ENCODE measurements around the gene FREM1. TPM values are rescaled to one million over a fixed set of nuclear protein-coding genes. Genes with fewer than 3 reads are reported as not detected.

Gene FREM1
- total and polyA plus RNA-seq, 2 of the 4 experiments (the other 2 are of a cell fraction) = under 0.01 TPM; not detected in 1

DNA sequence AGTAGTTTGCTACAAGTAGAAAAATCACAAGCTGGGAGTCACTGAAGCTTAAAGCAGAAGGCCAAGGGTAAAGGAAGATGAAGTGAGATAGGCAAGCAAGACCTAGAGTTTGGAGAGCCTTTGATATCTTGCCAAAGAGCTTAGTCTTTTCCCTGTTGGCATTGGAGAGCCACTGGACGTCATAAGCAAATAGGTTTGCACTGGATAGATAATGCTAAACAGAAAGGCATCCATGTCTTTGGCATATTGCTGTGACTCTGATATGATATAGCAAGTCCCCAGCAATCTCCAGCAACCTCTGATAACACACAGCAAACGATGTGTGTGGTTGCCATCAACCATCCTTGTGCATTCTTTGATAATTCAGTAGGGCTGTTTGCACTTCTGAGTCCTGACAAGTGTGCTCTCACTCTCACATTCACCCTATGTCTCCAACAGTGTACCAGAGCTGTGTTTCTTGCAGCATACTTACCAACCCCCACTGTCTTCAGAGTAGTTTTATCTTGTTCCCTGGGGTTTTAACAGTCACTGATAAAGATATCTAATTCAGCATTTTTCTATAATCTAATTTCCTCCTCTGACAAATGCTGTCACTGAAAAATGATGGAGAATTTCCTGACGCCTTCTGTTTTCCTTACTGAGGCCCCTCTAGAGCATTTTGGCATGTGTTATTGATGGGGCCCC lies 16.9 kb upstream of the FREM1 start:
- H3K23ac ChIP-seq (ENCODE audit: low read depth, low read length) = no peak overlapping the region
- H3K18ac ChIP-seq (ENCODE audit: low read depth, low read length) = no peak overlapping the region
- no peak overlapping the region for H2BK20ac ChIP-seq (ENCODE audit: low read depth, low read length)
- no peak overlapping the region for H3K4ac ChIP-seq (ENCODE audit: low read depth, low read length)
- intact Hi-C loops (cut with micrococcal nuclease) (no loop called here), dilution Hi-C loops (cut with HindIII; ENCODE audit: low sequenced_read_pairs, unreplicated experiment) (no loop called here), in situ Hi-C loops (cut with MboI; ENCODE audit: low sequenced_read_pairs) (no loop called here)
- no peak overlapping the region for H3K14ac ChIP-seq (replicated peaks; ENCODE audit: low read depth, low read length)
- no peak overlapping the region for H2BK5ac ChIP-seq (ENCODE audit: low read depth, low read length, poor library complexity, severe bottlenecking)
- H4K5ac ChIP-seq (ENCODE audit: low read depth, low read length) = no peak overlapping the region
- no peaks in the 10 kb centered on the region for H3K36me3 ChIP-seq (ENCODE audit: control insufficient read depth, insufficient read depth, low read length)
- ATAC-seq (ENCODE audit: low read depth) (no peak), DNase-seq (no peak)
- no peak overlapping the region for H3K27ac ChIP-seq (ENCODE audit: insufficient read depth, low read length)
- POLR2A ChIA-PET (ENCODE audit: unreplicated experiment) = no interaction called here
- no peaks in the 10 kb centered on the region for H4K20me1 ChIP-seq (ENCODE audit: insufficient read depth, low read length)
- H4K8ac ChIP-seq (ENCODE audit: low read depth in 2 of 2, low read length in 2 of 2) = no peak overlapping the region
- no peaks in the 10 kb centered on the region for H3K9me1 ChIP-seq (ENCODE audit: insufficient read depth, low read length)
- BruUV-seq (replicated peaks) = no TSS peak
- H3K4me2 ChIP-seq (ENCODE audit: low read depth, low read length) = no peak overlapping the region
- CTCF ChIA-PET = no interaction called here
- no peak overlapping the region for H3K9ac ChIP-seq (ENCODE audit: low read depth, low read length)
- H2AK5ac ChIP-seq (ENCODE audit: low read depth, low read length) = no peak overlapping the region
- no peak overlapping the region for H3K4me3 ChIP-seq (ENCODE audit: insufficient read depth, low read depth, low read length)
- H2AK9ac ChIP-seq (replicated peaks; ENCODE audit: low read depth, low read length, poor library complexity) = no peak overlapping the region
- no peak overlapping the region for H4K91ac ChIP-seq (ENCODE audit: insufficient read depth, low read depth, low read length)
- H2BK120ac ChIP-seq (ENCODE audit: low read depth, low read length) = no peak overlapping the region
- H3K56ac ChIP-seq (ENCODE audit: extremely low read depth, insufficient read depth, low read length) = no peak overlapping the region
- no peaks in the 10 kb centered on the region for H3K27me3 ChIP-seq (ENCODE audit: control insufficient read depth, insufficient read depth, low read length)
- H3K79me1 ChIP-seq (ENCODE audit: low read depth in 1 of 2, low read length in 2 of 2) = no peaks in the 10 kb centered on the region
- WGBS, 2 experiments (ENCODE audit: extremely low coverage in 2 of 2, insufficient read length in 1 of 2) = no CpG with 5 or more reads among the region's 3 CpGs
- H3K9me3 ChIP-seq (ENCODE audit: control insufficient read depth, insufficient read depth, low read length) = no peaks in the 10 kb centered on the region
- no peak overlapping the region for H2AFZ ChIP-seq (replicated peaks; ENCODE audit: low read length, poor library complexity)
- H3K4me1 ChIP-seq (ENCODE audit: control insufficient read depth, insufficient read depth, low read length) = no peaks in the 10 kb centered on the region
- no peak overlapping the region for H2BK15ac ChIP-seq (ENCODE audit: low read depth, low read length)
- TF ChIP-seq MAZ (IDR thresholded peaks at IDR 0.05; ENCODE audit: borderline replicate concordance, low read depth, low read length) = no peak
- no peak for TF ChIP-seq RCOR1 (IDR thresholded peaks at IDR 0.05; ENCODE audit: insufficient replicate concordance, low read length)
- TF ChIP-seq, protein P1, sequence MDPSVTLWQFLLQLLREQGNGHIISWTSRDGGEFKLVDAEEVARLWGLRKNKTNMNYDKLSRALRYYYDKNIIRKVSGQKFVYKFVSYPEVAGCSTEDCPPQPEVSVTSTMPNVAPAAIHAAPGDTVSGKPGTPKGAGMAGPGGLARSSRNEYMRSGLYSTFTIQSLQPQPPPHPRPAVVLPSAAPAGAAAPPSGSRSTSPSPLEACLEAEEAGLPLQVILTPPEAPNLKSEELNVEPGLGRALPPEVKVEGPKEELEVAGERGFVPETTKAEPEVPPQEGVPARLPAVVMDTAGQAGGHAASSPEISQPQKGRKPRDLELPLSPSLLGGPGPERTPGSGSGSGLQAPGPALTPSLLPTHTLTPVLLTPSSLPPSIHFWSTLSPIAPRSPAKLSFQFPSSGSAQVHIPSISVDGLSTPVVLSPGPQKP (IDR thresholded peaks at IDR 0.05; ENCODE audit: borderline replicate concordance, low read depth, low read length) = no peak
- TF ChIP-seq RFX5 (IDR thresholded peaks at IDR 0.05; ENCODE audit: low read depth, low read length) = no peak
- TF ChIP-seq FOS (IDR thresholded peaks at IDR 0.05; ENCODE audit: low read depth, low read length) = no peak
- no peak for TF ChIP-seq CHD1 (IDR thresholded peaks at IDR 0.05; ENCODE audit: low read depth, low read length)
- TF ChIP-seq CEBPB (IDR thresholded peaks at IDR 0.05; ENCODE audit: low read depth, low read length) = no peak
- no peak for TF ChIP-seq SMC3 (IDR thresholded peaks at IDR 0.05; ENCODE audit: low read depth, low read length)
- TF ChIP-seq, protein P2, sequence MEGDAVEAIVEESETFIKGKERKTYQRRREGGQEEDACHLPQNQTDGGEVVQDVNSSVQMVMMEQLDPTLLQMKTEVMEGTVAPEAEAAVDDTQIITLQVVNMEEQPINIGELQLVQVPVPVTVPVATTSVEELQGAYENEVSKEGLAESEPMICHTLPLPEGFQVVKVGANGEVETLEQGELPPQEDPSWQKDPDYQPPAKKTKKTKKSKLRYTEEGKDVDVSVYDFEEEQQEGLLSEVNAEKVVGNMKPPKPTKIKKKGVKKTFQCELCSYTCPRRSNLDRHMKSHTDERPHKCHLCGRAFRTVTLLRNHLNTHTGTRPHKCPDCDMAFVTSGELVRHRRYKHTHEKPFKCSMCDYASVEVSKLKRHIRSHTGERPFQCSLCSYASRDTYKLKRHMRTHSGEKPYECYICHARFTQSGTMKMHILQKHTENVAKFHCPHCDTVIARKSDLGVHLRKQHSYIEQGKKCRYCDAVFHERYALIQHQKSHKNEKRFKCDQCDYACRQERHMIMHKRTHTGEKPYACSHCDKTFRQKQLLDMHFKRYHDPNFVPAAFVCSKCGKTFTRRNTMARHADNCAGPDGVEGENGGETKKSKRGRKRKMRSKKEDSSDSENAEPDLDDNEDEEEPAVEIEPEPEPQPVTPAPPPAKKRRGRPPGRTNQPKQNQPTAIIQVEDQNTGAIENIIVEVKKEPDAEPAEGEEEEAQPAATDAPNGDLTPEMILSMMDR (conservative IDR thresholded peaks at IDR 0.05; ENCODE audit: low read depth, low read length) = no peak
- TF ChIP-seq NFE2L2 (IDR thresholded peaks at IDR 0.05; ENCODE audit: low read depth, low read length) = no peak

Data from IMR-90 (cell line).